Gastroesophageal sphincter (tissue), 2 donors: Measurements from ENCODE around the gene ANKS1B.

Experiments
- POLR2A ChIP-seq, 2 donors: fragments of 450-650 bp; IDR thresholded peaks; one replicate each; pipeline ENCODE4 v1.6.1; 2017; ENCODE audit warnings: antibody characterized with exemption in 2 of 2, mild to moderate bottlenecking in 2 of 2, moderate library complexity in 1 of 2
- POLR2AphosphoS5 ChIP-seq: sonication (generic); formaldehyde crosslinking; IDR thresholded peaks from one replicate; pipeline ENCODE4 v1.6.1; 2017; ENCODE audit warnings: antibody characterized with exemption

DNA sequence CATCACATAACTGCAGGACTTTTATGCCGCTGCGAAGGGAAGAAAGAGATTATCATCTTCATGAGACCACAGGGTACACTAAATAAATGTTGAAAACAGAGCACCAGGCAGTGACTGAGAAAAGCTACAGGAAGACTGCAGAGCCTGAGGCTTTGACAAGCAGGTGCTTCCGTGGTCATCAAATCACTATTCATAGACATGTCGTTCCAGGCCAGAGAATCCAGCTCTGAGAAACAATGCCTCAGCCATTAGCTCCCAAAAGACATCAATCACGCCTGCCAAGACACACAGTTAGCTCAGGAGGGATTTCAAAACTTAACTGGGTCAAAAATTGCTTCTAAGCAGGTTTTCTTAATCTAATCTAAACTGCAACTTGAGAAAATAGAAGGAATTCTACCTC lies 384.3 kb downstream of the ANKS1B start:
- TF ChIP-seq POLR2AphosphoS5: no peak
- no peak for TF ChIP-seq POLR2A (IDR thresholded peaks at IDR 0.05)
